ENCODE data around the gene ANO8.
"Not testable (repeated sequence)": the region's sequence is repeated elsewhere in the genome, so short reads cannot be mapped to it uniquely, and the experiment has no call there.

The ANO8 gene

DNA sequence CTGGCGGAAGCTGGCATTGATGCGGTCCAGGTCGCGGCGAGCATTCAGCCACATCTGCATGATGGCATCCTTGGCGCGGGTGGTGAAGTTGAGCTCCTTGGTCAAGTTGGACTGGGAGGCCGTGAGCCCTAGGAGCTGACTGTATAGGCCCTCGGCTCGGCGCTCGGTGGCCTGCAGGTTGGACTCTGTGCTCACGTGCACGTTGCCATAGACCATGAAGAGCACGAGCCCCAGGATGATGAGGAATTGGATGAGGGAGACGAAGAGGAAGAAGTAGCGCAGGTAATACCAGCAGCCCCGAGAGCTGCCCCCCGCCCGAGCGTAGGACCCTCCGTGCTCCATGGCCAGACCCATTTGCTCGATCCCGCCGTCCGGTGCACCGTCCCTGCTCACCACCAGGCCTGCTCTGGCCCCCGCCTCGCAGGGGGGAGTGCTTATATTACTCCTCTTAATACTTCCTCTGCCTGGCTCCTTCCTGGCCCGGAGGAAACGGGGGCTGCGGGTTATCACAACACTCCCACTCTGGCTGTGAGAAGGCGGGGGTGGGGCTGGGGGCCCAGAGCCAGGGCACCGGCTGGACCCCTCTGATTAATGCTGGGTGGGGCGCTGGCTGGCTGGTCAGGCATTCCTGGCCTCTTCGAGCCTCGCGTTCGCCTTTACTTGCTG lies 42.4 kb upstream of the ANO8 start, which contains the start of gene PLVAP:
Gene PLVAP (minus strand): TSS at position 408 of the 666 bp plus-strand sequence. CDS start 54 bp downstream, at position 354.
- no peak within 1 kb of the TSS for H3K27ac ChIP-seq (ENCODE audit: low read length, poor library complexity, severe bottlenecking)
- peak within 1 kb of the TSS; percentile 55 for H4K8ac ChIP-seq (ENCODE audit: low read length)
- peak within 1 kb of the TSS; percentile 10 for H2BK5ac ChIP-seq (ENCODE audit: low read depth, low read length, poor library complexity, severe bottlenecking)
- peak within 1 kb of the TSS in 1 of 2 experiments; percentile 48 for H3K14ac ChIP-seq (ENCODE audit: low read length in 2 of 2)
- H2BK15ac ChIP-seq (ENCODE audit: low read depth, poor library complexity, severe bottlenecking), result no peak within 1 kb of the TSS
- H3K4ac ChIP-seq (ENCODE audit: low read depth in 1 of 2, low read length in 2 of 2), result no peak within 1 kb of the TSS
- H2BK120ac ChIP-seq (ENCODE audit: low read depth, low read length), result no peak within 1 kb of the TSS
- H3K36me3 ChIP-seq (ENCODE audit: control insufficient read depth in 1 of 2, insufficient read depth in 2 of 2, low read depth in 1 of 2, low read length in 2 of 2), result no peaks in the 10 kb centered on the region
- H3K79me1 ChIP-seq (replicated peaks; ENCODE audit: low read length, poor library complexity, severe bottlenecking), result no peaks in the 10 kb centered on the region
- 68% methylated on average over 37 of the region's 39 CpGs for WGBS
- H2BK12ac ChIP-seq (ENCODE audit: low read length in 2 of 2), result peak within 1 kb of the TSS in 1 of 2 experiments; percentile 21
- no peaks in the 10 kb centered on the region for H3K9me3 ChIP-seq (ENCODE audit: control insufficient read depth, low read length)
- H2AFZ ChIP-seq (ENCODE audit: low read depth, low read length), result peak within 1 kb of the TSS; percentile 52
- DNase-seq, result no peak
- H3K23ac ChIP-seq (ENCODE audit: low read length in 2 of 2), result no peak within 1 kb of the TSS
- no peak within 1 kb of the TSS for H4K91ac ChIP-seq (ENCODE audit: low read length)
- H3K4me3 ChIP-seq (ENCODE audit: insufficient read depth in 1 of 2, low read depth in 1 of 2, low read length in 2 of 2), result no peak within 1 kb of the TSS
- H3K4me2 ChIP-seq (ENCODE audit: low read length, poor library complexity, severe bottlenecking), result no peak within 1 kb of the TSS
- H3K9ac ChIP-seq (ENCODE audit: low read length), result no peak within 1 kb of the TSS
- no peak within 1 kb of the TSS for H2AK5ac ChIP-seq (ENCODE audit: low read length, severe bottlenecking)
- H3K4me1 ChIP-seq (ENCODE audit: control insufficient read depth, insufficient read depth, low read depth, low read length), result peaks cover 10% of the 10 kb centered on the region
- peaks cover 7 to 29% of the 10 kb centered on the region in 2 experiments for H3K27me3 ChIP-seq (ENCODE audit: control insufficient read depth in 1 of 2, insufficient read depth in 1 of 2, low read length in 2 of 2)
- peak within 1 kb of the TSS in 1 of 2 experiments; percentile 23 for H3K18ac ChIP-seq (ENCODE audit: low read depth in 1 of 2, low read length in 2 of 2)

DNA sequence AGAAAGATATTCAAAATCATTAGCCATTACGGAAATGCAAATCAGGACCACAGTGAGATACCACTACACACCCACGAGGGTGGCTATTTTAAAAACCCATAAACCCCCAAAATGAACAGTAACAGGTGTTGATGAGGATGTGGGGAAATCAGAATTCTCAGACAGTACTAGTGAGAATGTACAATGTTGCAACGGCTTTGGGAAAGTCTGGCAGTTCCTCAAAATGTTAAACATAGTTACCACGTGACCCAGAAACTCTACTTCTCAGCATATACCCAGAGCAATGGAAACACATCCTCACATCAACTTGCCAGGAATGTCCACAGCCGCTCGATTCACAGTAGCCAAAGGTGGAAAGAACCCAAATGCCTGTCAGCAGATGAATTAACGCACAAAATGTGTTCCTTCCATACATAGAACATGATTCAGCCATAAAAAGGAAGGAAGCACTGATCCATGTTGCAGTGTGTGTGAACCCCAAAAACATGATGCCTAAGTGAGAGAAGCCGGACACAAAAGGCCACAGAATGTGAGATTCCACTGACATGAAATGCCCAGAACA lies 35.5 kb upstream of the ANO8 start:
- no peak overlapping the region for H3K9ac ChIP-seq (ENCODE audit: low read length)
- no peak overlapping the region for H3K23ac ChIP-seq (ENCODE audit: low read length in 2 of 2)
- H3K79me1 ChIP-seq (replicated peaks; ENCODE audit: low read length, poor library complexity, severe bottlenecking), result no peaks in the 10 kb centered on the region
- H2BK5ac ChIP-seq (ENCODE audit: low read depth, low read length, poor library complexity, severe bottlenecking), result no peak overlapping the region
- DNase-seq, result peak; percentile 32
- H3K4me3 ChIP-seq (ENCODE audit: insufficient read depth in 1 of 2, low read depth in 1 of 2, low read length in 2 of 2), result no peak overlapping the region
- H3K27me3 ChIP-seq (ENCODE audit: control insufficient read depth in 1 of 2, insufficient read depth in 1 of 2, low read length in 2 of 2), result peaks cover 0 to 18% of the 10 kb centered on the region in 2 experiments
- H3K18ac ChIP-seq (ENCODE audit: low read depth in 1 of 2, low read length in 2 of 2), result no peak overlapping the region
- no peaks in the 10 kb centered on the region for H3K36me3 ChIP-seq (ENCODE audit: control insufficient read depth in 1 of 2, insufficient read depth in 2 of 2, low read depth in 1 of 2, low read length in 2 of 2)
- no peak overlapping the region for H2BK12ac ChIP-seq (ENCODE audit: low read length in 2 of 2)
- no peak overlapping the region for H3K27ac ChIP-seq (ENCODE audit: low read length, poor library complexity, severe bottlenecking)
- H3K4ac ChIP-seq (ENCODE audit: low read depth in 1 of 2, low read length in 2 of 2), result no peak overlapping the region
- H3K14ac ChIP-seq (ENCODE audit: low read length in 2 of 2), result no peak overlapping the region
- WGBS, result 74% methylated on average over 6 of the region's 8 CpGs
- H2AFZ ChIP-seq (ENCODE audit: low read depth, low read length), result no peak overlapping the region
- no peak overlapping the region for H2AK5ac ChIP-seq (ENCODE audit: low read length, severe bottlenecking)
- H3K9me3 ChIP-seq (ENCODE audit: control insufficient read depth, low read length), result no peaks in the 10 kb centered on the region
- H2BK15ac ChIP-seq (ENCODE audit: low read depth, poor library complexity, severe bottlenecking), result no peak overlapping the region
- H4K91ac ChIP-seq (ENCODE audit: low read length), result no peak overlapping the region
- no peak overlapping the region for H4K8ac ChIP-seq (ENCODE audit: low read length)
- no peak overlapping the region for H2BK120ac ChIP-seq (ENCODE audit: low read depth, low read length)
- H3K4me2 ChIP-seq (ENCODE audit: low read length, poor library complexity, severe bottlenecking), result no peak overlapping the region
- H3K4me1 ChIP-seq (ENCODE audit: control insufficient read depth, insufficient read depth, low read depth, low read length), result no peaks in the 10 kb centered on the region

DNA sequence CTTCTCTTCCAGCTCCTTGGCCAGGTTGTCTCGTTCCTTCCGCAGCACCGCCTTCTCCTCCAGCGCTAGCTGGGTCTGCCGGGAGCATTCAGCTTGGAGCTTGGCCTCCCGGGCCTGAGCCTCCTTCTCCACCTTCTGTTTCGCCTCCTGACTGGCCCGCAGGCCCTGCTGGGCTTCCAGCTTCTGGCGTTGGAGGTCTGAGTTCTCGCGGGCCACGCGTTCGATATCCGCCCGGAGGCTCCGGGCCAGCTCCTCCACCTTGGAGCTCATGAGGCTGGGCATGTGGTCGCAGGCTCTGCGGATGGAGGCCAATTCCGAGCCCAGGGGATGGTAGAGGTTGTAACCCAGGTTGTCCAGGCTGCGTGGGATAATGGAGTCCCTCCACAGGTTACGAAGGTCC lies 30.7 kb upstream of the ANO8 start:
- H3K27me3 ChIP-seq (ENCODE audit: control insufficient read depth in 1 of 2, insufficient read depth in 1 of 2, low read length in 2 of 2), result peaks cover 0 to 28% of the 10 kb centered on the region in 2 experiments
- no peak overlapping the region for H4K8ac ChIP-seq (ENCODE audit: low read length)
- WGBS, result 94% methylated on average over 22 of the region's 22 CpGs
- H2BK120ac ChIP-seq (ENCODE audit: low read depth, low read length), result no peak overlapping the region
- no peak overlapping the region for H3K18ac ChIP-seq (ENCODE audit: low read depth in 1 of 2, low read length in 2 of 2)
- H3K14ac ChIP-seq (ENCODE audit: low read length in 2 of 2), result no peak overlapping the region
- no peak overlapping the region for H3K9ac ChIP-seq (ENCODE audit: low read length)
- no peaks in the 10 kb centered on the region for H3K9me3 ChIP-seq (ENCODE audit: control insufficient read depth, low read length)
- no peak overlapping the region for H3K4me2 ChIP-seq (ENCODE audit: low read length, poor library complexity, severe bottlenecking)
- no peak overlapping the region for H3K4me3 ChIP-seq (ENCODE audit: insufficient read depth in 1 of 2, low read depth in 1 of 2, low read length in 2 of 2)
- H3K79me1 ChIP-seq (replicated peaks; ENCODE audit: low read length, poor library complexity, severe bottlenecking), result no peaks in the 10 kb centered on the region
- no peak overlapping the region for H2AK5ac ChIP-seq (ENCODE audit: low read length, severe bottlenecking)
- no peak overlapping the region for H2BK12ac ChIP-seq (ENCODE audit: low read length in 2 of 2)
- H2AFZ ChIP-seq (ENCODE audit: low read depth, low read length), result no peak overlapping the region
- no peaks in the 10 kb centered on the region for H3K36me3 ChIP-seq (ENCODE audit: control insufficient read depth in 1 of 2, insufficient read depth in 2 of 2, low read depth in 1 of 2, low read length in 2 of 2)
- H3K4me1 ChIP-seq (ENCODE audit: control insufficient read depth, insufficient read depth, low read depth, low read length), result no peaks in the 10 kb centered on the region
- H3K23ac ChIP-seq (ENCODE audit: low read length in 2 of 2), result no peak overlapping the region
- no peak overlapping the region for H2BK15ac ChIP-seq (ENCODE audit: low read depth, poor library complexity, severe bottlenecking)
- H4K91ac ChIP-seq (ENCODE audit: low read length), result no peak overlapping the region
- no peak for DNase-seq
- no peak overlapping the region for H3K4ac ChIP-seq (ENCODE audit: low read depth in 1 of 2, low read length in 2 of 2)
- H2BK5ac ChIP-seq (ENCODE audit: low read depth, low read length, poor library complexity, severe bottlenecking), result no peak overlapping the region
- H3K27ac ChIP-seq (ENCODE audit: low read length, poor library complexity, severe bottlenecking), result no peak overlapping the region

DNA sequence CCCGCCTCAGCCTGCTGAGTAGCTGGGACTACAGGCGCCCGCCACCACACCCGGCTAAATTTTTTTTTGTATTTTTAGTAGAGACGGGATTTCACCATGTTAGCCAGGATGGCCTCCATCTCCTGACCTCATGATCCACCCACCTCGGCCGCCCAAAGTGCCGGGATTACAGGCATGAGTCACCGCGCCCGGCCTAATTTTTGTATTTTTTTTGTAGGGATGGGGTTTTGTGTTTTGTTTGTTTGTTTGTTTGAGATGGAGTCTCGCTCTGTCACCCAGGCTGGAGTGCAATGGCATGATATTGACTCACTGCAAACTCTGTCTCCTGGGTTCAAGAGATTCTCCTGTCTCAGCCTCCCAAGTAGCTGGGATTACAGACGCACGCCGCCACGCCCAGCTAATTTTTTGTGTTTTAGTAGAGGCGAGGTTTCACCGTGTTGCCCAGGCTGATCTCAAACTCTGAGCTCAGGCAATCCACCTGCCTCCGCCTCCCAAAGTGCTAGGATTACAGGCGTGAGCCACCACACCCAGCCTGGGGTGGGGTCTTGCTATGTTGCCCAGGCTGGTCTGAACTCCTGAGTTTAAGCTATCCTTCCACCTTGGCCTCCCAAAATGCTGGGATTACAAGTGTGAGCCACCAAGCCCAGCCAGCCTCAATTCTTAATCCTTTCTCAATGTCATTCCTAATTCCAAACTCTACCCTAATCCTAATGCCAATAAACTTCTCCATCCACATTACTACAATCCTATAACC lies 29.4 kb upstream of the ANO8 start:
- H2BK15ac ChIP-seq (ENCODE audit: low read depth, poor library complexity, severe bottlenecking); H4K8ac ChIP-seq (ENCODE audit: low read length); H3K23ac ChIP-seq (ENCODE audit: low read length in 2 of 2); H2BK5ac ChIP-seq (ENCODE audit: low read depth, low read length, poor library complexity, severe bottlenecking); H2AFZ ChIP-seq (ENCODE audit: low read depth, low read length); H3K4me2 ChIP-seq (ENCODE audit: low read length, poor library complexity, severe bottlenecking); H3K4me3 ChIP-seq (ENCODE audit: insufficient read depth in 1 of 2, low read depth in 1 of 2, low read length in 2 of 2); H3K18ac ChIP-seq (ENCODE audit: low read depth in 1 of 2, low read length in 2 of 2); H3K9ac ChIP-seq (ENCODE audit: low read length); H3K27ac ChIP-seq (ENCODE audit: low read length, poor library complexity, severe bottlenecking); H3K79me1 ChIP-seq (replicated peaks; ENCODE audit: low read length, poor library complexity, severe bottlenecking); H3K14ac ChIP-seq (ENCODE audit: low read length in 2 of 2); H2AK5ac ChIP-seq (ENCODE audit: low read length, severe bottlenecking); H2BK12ac ChIP-seq (ENCODE audit: low read length in 2 of 2); H2BK120ac ChIP-seq (ENCODE audit: low read depth, low read length); DNase-seq; H4K91ac ChIP-seq (ENCODE audit: low read length); H3K4ac ChIP-seq (ENCODE audit: low read depth in 1 of 2, low read length in 2 of 2); H3K36me3 ChIP-seq (ENCODE audit: control insufficient read depth in 1 of 2, insufficient read depth in 2 of 2, low read depth in 1 of 2, low read length in 2 of 2); H3K4me1 ChIP-seq (ENCODE audit: control insufficient read depth, insufficient read depth, low read depth, low read length); H3K9me3 ChIP-seq (ENCODE audit: control insufficient read depth, low read length): not testable (repeated sequence)
- 89% methylated on average over 19 of the region's 20 CpGs for WGBS
- H3K27me3 ChIP-seq (ENCODE audit: control insufficient read depth in 1 of 2, insufficient read depth in 1 of 2, low read length in 2 of 2), result peaks cover 0 to 29% of the 10 kb centered on the region in 2 experiments

Measured in mesenchymal stem cell (in vitro differentiated cells and primary cell).